ENCODE results near the gene VPS4A.

DNA sequence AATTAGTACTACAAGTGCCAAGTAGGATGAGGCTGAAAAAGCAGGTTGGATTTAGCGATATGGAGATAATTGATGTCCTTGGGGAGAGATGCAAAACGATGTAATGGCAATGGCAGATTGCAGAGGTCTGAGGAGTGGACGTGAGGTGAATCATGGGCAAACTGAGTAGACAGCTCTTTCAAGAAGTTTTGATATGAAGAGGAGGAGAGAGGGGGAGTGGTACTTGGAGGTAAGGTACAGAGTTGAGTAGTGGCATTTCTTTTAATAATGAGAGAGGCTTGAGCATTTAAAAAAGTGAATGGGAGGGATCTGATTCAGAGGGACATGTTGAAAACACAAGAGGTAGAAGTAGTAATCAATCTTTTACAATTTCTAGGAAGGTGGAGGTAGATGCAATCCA, 17.7 kb upstream of the VPS4A start:
- TF ChIP-seq, protein P1, sequence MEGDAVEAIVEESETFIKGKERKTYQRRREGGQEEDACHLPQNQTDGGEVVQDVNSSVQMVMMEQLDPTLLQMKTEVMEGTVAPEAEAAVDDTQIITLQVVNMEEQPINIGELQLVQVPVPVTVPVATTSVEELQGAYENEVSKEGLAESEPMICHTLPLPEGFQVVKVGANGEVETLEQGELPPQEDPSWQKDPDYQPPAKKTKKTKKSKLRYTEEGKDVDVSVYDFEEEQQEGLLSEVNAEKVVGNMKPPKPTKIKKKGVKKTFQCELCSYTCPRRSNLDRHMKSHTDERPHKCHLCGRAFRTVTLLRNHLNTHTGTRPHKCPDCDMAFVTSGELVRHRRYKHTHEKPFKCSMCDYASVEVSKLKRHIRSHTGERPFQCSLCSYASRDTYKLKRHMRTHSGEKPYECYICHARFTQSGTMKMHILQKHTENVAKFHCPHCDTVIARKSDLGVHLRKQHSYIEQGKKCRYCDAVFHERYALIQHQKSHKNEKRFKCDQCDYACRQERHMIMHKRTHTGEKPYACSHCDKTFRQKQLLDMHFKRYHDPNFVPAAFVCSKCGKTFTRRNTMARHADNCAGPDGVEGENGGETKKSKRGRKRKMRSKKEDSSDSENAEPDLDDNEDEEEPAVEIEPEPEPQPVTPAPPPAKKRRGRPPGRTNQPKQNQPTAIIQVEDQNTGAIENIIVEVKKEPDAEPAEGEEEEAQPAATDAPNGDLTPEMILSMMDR (IDR thresholded peaks at IDR 0.05): no peak
- TF ChIP-seq POLR2A (IDR thresholded peaks at IDR 0.05): no peak
